DMS153 treated with DMSO at 0.1 percent for 48 hours (cell line): ENCODE results near the gene TULP1.

Source experiments
- DNase-seq: peaks from one replicate; lab custom pipeline; 2025; ENCODE audit not compliant: unreplicated experiment; lab: John Stamatoyannopoulos, UW

Gene TULP1

DNA sequence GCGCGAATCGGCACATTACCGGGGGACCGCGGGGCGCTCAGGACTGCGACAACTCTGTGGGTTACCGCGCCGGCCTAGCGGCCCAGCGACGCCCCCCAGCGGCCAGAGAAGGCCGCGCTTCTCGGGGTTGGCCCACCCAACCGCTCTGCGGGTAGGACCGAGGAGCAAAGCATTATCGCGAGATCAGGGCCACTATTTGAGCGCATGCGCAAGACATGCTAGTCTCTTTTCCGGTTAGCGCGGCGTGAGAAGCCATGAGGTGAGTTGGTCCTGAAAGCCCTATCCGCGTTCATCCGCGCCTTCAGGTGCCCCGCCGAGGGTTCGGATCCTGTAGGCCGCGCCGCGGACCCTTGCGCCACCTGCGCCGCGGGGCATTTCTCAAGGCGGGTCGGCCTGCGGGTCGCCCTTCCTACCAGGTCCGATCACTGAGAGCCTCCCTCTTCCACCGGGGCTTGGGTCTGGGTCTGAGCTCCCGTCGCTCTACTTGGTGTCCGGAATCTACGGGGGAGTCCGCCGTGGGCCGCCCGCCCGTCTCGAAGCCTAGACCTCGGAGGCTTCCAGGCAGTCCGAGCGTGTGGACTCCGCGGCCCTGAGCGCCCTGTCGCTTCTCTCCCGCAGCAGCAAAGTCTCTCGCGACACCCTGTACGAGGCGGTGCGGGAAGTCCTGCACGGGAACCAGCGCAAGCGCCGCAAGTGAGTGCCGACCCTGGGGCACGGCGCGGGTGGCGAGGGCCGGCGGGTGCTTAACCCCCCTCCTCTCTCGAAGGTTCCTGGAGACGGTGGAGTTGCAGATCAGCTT is 44.3 kb downstream of the TULP1 start, which contains the start of gene RPL10A:
TSS of gene RPL10A (plus strand) at position 221 of the 799 bp plus-strand sequence. CDS start at position 255, 34 bp downstream.
- DNase-seq: peak; percentile 97

DNA sequence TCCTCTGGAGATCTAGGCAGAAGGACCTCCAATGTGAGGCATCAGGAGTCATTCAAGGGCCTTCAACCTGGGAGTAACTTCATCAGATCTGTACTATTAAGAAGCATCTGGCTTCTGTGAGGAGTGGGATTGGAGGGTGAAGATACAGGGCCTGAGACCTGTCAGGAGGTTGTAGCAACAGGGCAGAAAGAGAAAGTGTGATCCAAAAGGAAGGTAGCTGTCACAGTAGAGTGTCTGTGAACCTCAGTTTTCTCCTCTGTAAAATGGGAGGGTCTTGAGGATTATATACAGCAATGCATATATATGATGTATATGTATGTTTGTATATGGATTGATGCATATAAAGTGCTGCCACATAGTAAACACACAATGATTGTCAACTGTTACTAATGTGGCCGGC is 47.0 kb downstream of the TULP1 start:
- no peak for DNase-seq

DNA sequence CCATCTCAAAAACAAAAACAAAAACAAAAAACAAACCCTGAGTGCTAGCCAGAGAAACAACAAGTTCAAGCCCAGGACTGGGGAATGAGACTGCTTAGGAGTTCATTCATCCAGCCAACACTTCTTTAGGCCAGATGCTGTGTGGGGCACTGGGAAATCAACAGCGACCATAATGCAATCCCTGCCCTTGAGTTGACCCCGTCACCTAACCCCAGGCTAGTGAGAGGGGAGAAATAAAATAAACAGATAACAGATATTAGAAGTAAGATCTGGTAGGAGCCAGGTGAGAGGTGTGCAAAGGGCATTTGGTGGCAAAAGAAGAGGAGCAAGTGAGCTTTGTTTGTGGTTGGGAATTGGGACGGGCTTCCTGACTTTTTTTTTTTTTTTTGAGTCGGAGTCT is 49.4 kb downstream of the TULP1 start:
- no peak for DNase-seq

DNA sequence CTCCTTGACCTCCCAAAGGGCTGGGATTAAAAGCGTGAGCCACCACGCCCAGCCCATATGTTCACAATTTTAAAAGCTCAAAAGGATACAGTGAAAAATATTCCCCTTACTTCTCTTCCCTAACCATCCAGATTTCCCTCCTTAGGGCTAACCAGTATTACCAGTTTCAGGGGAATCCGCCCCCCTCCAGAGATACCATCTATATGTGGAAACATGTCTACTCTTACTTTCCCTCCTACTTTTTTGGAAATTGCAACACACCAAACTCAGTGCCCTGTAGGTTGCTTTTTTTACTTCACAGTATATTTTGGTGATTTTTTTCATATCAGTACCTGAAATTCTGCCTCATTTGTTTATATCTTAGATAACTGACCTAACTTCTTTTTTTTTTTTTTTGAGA is 51.4 kb downstream of the TULP1 start:
- no peak for DNase-seq

DNA sequence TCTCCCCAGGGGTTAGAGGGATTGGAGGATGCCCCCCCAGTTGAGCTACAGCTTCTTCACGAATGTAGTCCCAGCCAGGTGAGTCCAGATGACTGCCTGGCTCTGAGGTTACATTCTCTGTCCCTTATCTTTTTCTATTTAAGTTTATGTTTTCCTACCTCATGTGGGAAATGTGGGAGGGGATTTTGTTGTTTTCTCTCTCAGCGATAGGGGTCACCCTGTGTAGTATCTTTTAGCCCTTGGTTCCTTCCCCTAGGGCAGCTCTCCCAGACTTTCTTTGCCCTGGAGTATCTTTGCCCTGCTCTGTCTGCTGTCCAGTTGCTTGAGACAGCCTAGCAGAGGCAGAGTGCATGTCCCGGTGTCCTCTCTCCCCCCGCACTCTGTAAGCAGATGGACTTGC is 54.8 kb downstream of the TULP1 start:
- DNase-seq: no peak

DNA sequence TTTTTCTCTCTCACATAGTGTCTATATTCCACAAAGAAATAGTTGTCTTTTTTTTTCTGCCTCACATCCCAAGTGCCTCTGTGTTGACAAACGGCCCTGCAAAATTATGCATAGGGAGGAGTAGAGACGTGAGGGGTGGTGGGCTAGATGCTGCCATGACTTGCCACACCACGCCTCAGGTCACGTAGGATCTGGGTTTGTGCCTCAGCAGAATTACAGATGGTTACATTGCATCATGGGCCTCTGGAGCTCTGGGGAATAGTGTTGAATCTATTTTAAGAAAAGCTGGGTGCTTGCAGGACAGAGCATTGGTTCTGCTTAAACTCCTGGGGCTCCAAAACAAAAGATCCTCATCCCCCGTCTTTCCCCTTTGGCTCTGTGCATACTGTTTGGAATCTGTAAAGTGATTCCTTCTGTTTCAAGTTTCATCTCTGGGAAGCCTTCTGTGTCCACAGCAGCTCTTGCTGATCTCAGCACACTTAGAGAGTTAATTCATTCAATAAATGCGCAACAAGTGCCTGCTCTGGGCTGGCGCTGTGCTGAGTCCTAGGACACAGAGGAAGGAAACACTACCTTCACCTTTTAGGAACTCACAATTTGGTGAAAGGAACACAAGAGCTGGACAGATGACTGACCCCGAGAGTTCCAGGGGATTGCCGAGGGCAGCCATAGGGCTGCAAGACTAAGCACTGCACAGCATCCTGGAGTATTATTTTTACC is 58.1 kb downstream of the TULP1 start:
- DNase-seq: no peak

DNA sequence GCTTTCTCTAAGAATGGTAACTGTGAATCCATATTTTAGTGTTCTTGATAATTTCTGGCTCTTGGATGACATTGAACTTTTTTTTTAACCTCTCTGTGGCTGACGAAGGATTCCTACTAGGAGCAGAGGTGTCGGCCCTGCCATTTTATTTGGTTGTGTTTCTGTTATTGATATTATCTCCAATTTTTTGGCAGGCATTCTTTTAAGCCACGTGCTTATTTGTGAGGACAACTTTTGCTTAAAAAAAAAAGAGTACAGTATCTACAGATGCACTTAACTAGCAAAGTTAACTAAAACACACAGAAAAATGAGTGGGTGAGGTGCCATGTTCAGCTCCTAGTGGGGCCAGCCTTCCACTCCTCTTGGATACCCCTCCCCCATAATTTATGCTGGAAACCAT is 59.5 kb downstream of the TULP1 start:
- no peak for DNase-seq

DNA sequence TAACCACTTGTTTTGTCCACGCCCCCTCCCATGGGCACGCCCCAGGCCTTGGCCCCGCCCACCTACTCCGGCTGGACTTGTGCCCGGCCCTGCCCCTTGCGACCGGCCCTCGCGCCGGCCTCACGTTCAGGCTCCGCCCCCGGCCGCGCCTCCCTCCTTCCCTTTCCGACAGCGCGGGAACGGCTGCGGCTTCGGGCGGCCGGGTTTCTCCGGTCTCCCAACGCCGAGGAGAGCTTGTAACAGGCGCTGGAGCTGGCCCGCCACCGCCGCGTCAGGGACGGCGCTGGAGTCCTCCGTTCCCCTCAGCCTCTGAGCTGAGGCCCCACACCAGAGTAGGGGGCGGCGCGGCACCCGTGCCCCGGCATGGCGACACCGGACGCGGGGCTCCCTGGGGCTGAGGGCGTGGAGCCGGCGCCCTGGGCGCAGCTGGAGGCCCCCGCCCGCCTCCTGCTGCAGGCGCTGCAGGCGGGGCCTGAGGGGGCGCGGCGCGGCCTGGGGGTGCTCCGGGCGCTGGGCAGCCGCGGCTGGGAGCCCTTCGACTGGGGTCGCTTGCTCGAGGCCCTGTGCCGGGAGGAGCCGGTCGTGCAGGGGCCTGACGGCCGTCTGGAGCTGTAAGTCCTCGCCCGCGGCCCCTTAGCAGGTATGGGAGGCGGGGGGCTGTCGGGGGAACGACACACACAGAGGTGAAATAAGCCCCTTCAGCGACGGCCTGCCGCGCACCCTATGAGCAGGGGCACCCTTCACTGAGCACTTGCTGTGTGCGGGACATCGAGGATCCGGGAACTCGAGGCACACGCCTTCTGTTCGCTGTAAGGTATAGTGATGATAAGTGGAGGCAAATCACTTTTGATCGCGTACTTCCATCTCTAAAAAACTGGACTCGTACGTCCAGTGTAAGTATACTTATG is 60.3 kb downstream of the TULP1 start, which contains the start of gene FANCE:
TSS of gene FANCE (plus strand) at position 156 of the 908 bp plus-strand sequence. CDS start at position 364, 208 bp downstream.
- DNase-seq: peak; percentile 76

DNA sequence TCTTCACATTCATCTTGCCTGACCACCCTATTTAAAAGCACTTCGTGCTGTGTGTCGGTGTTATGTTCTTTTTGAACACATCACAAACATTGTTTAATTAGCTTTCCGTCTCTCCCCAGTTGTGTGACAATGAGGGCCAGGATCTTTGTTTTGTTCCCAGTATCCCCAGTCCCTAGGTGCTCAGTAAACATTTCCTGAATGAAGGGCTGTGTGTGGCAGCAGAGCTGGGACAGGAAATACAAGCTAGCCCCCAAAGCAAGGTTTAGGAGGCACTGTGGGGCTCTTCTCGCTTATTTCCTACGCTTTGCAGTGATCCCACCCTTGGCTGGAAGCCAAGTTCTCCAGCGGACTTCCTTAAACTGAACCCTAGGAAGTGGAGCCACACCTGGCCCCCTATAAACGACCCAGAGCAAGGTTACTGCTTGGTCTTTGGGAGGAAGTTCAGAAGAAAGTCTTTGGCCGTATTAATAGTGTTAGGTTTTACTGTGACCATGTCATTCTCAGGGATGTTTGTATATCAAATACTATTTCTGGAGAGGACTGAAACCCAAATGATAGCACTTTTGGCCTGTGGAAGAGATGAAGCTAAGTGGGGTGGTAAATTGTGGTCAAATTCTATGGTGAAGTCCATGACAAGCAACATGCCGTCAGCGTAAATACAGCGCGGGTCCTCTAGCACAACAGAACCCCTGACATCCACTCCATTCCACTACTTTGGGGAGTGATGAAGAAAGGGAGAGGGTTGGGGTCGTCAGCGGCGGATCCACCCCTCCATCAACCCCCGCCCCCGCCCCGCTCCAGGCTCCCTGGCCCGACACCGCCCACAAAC is 61.1 kb downstream of the TULP1 start:
- DNase-seq: peak; percentile 8

DNA sequence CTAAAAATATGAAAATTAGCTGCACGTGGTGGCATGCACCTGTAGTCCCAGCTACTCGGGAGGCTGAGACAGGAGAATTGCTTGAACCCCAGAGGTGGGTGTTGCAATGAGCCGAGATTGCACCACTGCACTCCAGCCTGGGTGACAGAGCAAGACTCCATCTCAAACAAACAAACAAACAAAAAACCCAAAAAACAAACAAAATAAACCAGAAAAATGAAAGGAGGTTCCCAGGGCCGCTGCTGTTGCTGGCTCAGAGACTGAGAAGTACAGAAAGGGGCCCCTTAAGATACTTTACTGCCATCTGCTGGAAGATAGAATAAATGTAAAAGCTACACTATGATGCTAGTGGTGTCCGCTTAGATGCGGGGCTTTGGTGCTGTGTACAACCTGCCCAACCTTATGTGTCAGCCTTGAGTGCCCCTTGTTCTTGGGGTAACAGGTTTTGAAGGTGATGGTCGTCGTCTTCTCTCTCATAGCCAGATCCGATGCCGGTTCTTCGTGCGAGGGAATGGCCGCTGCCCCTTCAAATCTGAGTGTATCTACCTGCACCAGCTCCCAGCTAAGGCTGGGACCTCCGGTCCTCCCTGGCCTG is 63.3 kb downstream of the TULP1 start:
- DNase-seq: peak; percentile 66

DNA sequence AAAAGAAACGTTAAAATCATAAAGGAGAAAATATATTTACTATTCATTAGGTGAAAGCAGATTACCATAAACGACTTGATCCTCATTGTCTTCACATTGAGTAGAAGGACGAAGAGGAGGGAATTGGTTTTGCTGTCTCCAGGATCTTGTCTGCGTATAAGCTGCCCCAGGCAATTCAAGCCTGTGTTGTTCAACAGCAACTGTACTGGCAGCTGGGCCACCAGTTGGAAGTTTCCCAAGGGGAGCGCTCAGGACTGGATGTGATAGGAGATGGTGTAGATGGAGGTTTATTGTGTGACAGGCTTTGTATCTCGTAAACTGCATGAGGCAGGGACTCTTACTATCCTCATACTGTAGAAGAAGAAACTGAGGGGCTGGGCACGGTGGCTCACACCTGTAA is 64.5 kb downstream of the TULP1 start:
- DNase-seq: no peak
